ENCODE results near the gene MIXL1. TPM values are rescaled to one million over a fixed set of nuclear protein-coding genes. Genes with fewer than 3 reads are reported as not detected.

The MIXL1 gene
- total and polyA plus RNA-seq, 10 donors: 0.07 to 2.3 (median 1.1) TPM; not detected in 2

DNA sequence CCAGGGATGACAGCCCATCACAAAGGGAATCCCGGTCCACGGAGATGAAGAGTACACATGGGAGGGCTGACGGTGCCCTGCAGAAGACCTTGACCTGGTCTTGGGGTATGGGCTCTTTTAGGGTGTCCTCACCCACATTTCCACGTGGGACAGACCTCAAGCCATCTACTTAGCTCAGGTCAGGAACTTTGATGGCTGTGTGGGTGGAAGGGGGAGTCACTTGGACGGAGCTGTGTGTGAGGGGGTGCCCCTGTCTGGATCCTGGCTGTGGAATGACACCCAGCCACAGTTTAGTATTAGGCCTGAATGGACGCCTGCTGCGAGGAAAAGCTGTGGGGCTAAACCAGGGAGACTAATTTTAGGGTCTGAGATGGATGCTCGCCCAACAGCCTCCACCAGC lies 10.9 kb upstream of the MIXL1 start:
- no peaks in the 10 kb centered on the region for H3K36me3 ChIP-seq
- intact Hi-C loops (cut with DNase I; ENCODE audit: low total_unique reads): no loop called here
- 89 to 95% (median 90%) methylated on average over 7 to 8 of the region's 8 CpGs for WGBS, 5 donors
- H3K4me3 ChIP-seq: no peak overlapping the region
- DNase-seq: no peak
- H3K27ac ChIP-seq: no peak overlapping the region
- TF ChIP-seq, protein P1, sequence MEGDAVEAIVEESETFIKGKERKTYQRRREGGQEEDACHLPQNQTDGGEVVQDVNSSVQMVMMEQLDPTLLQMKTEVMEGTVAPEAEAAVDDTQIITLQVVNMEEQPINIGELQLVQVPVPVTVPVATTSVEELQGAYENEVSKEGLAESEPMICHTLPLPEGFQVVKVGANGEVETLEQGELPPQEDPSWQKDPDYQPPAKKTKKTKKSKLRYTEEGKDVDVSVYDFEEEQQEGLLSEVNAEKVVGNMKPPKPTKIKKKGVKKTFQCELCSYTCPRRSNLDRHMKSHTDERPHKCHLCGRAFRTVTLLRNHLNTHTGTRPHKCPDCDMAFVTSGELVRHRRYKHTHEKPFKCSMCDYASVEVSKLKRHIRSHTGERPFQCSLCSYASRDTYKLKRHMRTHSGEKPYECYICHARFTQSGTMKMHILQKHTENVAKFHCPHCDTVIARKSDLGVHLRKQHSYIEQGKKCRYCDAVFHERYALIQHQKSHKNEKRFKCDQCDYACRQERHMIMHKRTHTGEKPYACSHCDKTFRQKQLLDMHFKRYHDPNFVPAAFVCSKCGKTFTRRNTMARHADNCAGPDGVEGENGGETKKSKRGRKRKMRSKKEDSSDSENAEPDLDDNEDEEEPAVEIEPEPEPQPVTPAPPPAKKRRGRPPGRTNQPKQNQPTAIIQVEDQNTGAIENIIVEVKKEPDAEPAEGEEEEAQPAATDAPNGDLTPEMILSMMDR (IDR thresholded peaks at IDR 0.05 in 8 of 11, conservative IDR thresholded peaks at IDR 0.05 in 3 of 11): no peak
- TF ChIP-seq POLR2AphosphoS5 (IDR thresholded peaks at IDR 0.05) (no peak), POLR2A (IDR thresholded peaks at IDR 0.05) (no peak)
- no peaks in the 10 kb centered on the region for H3K27me3 ChIP-seq (replicated peaks in 1 of 7)
- H3K9me3 ChIP-seq: no peaks in the 10 kb centered on the region
- no peaks in the 10 kb centered on the region for H3K4me1 ChIP-seq

DNA sequence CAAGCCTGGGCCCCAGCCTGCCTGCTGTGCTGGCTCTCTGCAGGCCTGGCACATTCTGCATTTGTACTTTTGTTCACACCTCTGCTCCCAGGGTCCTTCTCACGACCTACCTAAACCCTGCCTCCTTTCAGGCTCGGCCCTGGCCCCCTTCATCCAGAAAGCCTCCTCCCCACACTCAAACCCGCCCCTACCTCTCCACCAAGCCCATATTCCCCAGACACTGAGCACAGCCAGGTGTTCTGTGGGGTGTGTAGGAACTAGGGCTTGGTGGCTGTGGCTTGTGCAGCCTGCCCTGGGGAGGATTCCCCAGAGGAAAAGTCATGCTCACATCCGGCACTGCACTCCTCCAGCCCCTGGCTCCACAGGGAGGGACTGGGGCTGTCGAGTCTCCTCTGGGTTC lies 8.2 kb upstream of the MIXL1 start:
- TF ChIP-seq POLR2AphosphoS5 (IDR thresholded peaks at IDR 0.05): no peak
- TF ChIP-seq, protein P1 (IDR thresholded peaks at IDR 0.05 in 8 of 11, conservative IDR thresholded peaks at IDR 0.05 in 3 of 11): no peak
- no peak for TF ChIP-seq POLR2A (IDR thresholded peaks at IDR 0.05)
- no peaks in the 10 kb centered on the region for H3K36me3 ChIP-seq
- intact Hi-C loops (cut with DNase I; ENCODE audit: low total_unique reads): no loop called here
- DNase-seq: no peak
- no peak overlapping the region for H3K27ac ChIP-seq
- WGBS, 5 donors: 47 to 77% (median 74%) methylated on average over 5 of the region's 5 CpGs
- no peaks in the 10 kb centered on the region for H3K9me3 ChIP-seq
- no peak overlapping the region for H3K4me3 ChIP-seq
- H3K27me3 ChIP-seq (replicated peaks in 1 of 7): no peaks in the 10 kb centered on the region
- no peaks in the 10 kb centered on the region for H3K4me1 ChIP-seq

DNA sequence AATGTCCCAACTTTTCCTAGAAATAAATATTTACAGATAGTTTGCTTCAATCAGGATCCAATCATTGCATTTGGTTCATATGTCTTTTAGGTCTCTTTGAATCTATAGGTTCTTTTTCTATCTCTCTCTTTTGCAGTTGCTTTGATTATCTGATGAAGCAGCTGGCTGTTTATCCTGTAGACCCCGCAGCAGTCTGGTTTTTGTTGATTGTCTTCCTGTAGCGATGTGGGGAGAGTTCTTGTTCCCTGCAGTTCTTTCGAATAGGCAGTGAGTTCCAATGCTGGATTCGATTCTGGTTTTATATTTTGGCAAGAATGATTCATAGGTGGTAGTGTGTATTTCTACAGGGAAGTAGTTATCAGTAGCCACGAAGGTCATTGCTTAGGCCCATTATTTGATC lies 7.4 kb upstream of the MIXL1 start:
- no peak overlapping the region for H3K27ac ChIP-seq
- no peaks in the 10 kb centered on the region for H3K9me3 ChIP-seq
- TF ChIP-seq POLR2AphosphoS5 (IDR thresholded peaks at IDR 0.05): no peak
- TF ChIP-seq, protein P1 (IDR thresholded peaks at IDR 0.05 in 8 of 11, conservative IDR thresholded peaks at IDR 0.05 in 3 of 11): no peak
- no peak for TF ChIP-seq POLR2A (IDR thresholded peaks at IDR 0.05)
- 63 to 77% (median 69%) methylated on average over 5 of the region's 5 CpGs for WGBS, 5 donors
- intact Hi-C loops (cut with DNase I; ENCODE audit: low total_unique reads): no loop called here
- H3K36me3 ChIP-seq: no peaks in the 10 kb centered on the region
- no peaks in the 10 kb centered on the region for H3K27me3 ChIP-seq (replicated peaks in 1 of 7)
- no peak overlapping the region for H3K4me3 ChIP-seq
- no peak for DNase-seq
- no peaks in the 10 kb centered on the region for H3K4me1 ChIP-seq

DNA sequence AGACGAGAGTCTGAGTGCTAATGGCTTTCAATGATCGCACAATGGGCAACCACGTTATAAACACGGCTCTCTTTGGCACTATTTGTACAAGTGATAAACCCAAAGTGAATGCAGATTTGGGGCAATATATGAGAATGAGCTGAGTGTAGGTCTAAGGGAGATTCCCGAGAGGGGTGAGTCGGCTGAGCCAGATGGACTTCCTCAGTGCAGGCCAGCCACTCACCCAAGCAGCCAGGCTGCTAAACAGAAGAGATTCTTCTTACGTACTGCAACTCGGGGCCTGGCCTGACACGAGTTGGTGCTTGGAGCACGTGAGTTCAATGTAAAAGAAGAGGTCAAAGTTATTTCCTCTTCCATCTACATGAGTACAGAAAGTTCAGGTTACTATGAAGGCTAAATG lies 6.2 kb upstream of the MIXL1 start:
- H3K9me3 ChIP-seq: no peaks in the 10 kb centered on the region
- 76 to 87% (median 79%) methylated on average over 10 of the region's 10 CpGs for WGBS, 5 donors
- H3K27ac ChIP-seq: no peak overlapping the region
- no peaks in the 10 kb centered on the region for H3K36me3 ChIP-seq
- DNase-seq: no peak
- no peaks in the 10 kb centered on the region for H3K4me1 ChIP-seq
- TF ChIP-seq, protein P1 (IDR thresholded peaks at IDR 0.05 in 8 of 11, conservative IDR thresholded peaks at IDR 0.05 in 3 of 11): no peak
- no peak for TF ChIP-seq POLR2A (IDR thresholded peaks at IDR 0.05)
- no peak for TF ChIP-seq POLR2AphosphoS5 (IDR thresholded peaks at IDR 0.05)
- H3K27me3 ChIP-seq (replicated peaks in 1 of 7): peaks cover 0 to 3% (median 0%) of the 10 kb centered on the region in 7 donors
- intact Hi-C loops (cut with DNase I; ENCODE audit: low total_unique reads): no loop called here
- no peak overlapping the region for H3K4me3 ChIP-seq
